ENCODE data around the gene SEC23B. TPM values are rescaled to one million over a fixed set of nuclear protein-coding genes. Genes with fewer than 3 reads are reported as not detected.

The SEC23B gene
- total RNA-seq, 1 experiment from 2014 or later: 66.9 TPM

DNA sequence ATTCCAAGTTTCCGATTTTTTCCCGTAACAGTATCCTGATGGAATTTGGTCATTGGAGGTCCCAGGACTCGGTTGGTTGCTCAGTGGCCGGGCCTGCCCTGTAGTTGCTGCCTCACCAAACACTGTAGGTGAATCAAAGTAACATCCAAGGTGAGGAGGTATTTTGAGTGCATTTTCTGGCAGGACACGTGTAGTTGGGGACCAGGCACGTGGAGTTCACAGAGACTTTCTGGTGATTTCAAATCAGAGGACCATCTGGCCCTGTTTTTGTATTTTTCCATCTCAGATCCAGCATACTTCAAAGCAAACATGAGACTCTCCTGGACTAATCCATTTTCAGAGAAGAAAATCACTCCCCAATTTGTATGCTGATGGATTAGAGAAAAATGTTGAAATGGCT is 70.2 kb downstream of the SEC23B start:
- in situ Hi-C loops (cut with HindIII; ENCODE audit: low sequenced_read_pairs): no loop called here
- DNase-seq (ENCODE audit: low spot score): peak; percentile 19

DNA sequence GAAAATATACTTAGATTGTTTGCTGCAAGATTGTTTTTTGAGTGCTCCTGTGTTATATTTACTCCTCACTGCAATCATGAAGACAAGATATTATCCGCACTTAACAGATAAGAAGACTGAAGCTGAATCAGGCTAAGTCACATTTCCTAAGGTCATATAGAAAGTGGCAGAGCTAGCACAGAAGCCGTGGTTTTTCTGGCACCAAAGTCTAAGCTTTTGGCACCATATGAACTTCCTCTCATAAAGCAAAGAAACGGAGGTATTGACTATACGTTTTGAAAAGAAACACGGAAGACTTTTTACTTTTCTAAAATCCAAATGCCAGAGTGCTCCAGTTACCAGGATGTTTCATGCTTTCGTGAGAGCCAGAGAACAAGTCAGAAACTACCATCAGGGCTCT is 70.8 kb downstream of the SEC23B start:
- in situ Hi-C loops (cut with HindIII; ENCODE audit: low sequenced_read_pairs): no loop called here
- no peak for DNase-seq (ENCODE audit: low spot score)

- in situ Hi-C loops (cut with HindIII; ENCODE audit: low sequenced_read_pairs): no loop called here
- DNase-seq (ENCODE audit: low spot score): no peak
Observed at GRCh38 chr20:18580012-18580411, 72.3 kb downstream of the SEC23B start.

DNA sequence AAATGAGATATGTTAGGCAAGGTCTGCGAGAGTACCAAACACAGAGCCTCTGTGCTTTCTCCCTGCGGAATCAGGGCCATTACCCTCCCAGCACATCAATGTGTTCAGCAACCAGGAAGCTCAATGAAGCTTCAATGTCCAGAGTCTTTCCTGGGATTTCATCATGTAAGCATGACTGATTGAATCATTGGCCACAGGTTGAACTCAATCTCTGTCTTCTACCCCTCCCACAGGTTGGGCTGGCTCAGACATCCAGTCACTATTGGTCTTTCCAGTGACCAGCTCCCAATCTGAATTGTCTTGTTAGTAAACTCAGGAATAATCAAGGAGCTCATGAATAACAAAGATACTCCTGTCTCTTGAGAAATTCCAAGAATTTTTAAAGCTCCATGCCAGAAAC is 77.4 kb downstream of the SEC23B start:
- in situ Hi-C loops (cut with HindIII; ENCODE audit: low sequenced_read_pairs): no loop called here
- DNase-seq (ENCODE audit: low spot score): no peak

- in situ Hi-C loops (cut with HindIII; ENCODE audit: low sequenced_read_pairs): no loop called here
- DNase-seq (ENCODE audit: low spot score): peak; percentile 93
Observed at GRCh38 chr20:18587665-18588573, 80.2 kb downstream of the SEC23B start, which contains the start of gene DTD1. DTD1 (plus strand) TSS chr20:18588054; CDS start chr20:18588073, 19 bp downstream.

GRCh38 chr20:18588574-18588933 is 80.8 kb downstream of the SEC23B start:
- DNase-seq (ENCODE audit: low spot score): no peak
- in situ Hi-C loops (cut with HindIII; ENCODE audit: low sequenced_read_pairs): no loop called here

- in situ Hi-C loops (cut with HindIII; ENCODE audit: low sequenced_read_pairs): no loop called here
- DNase-seq (ENCODE audit: low spot score): no peak
Observed at GRCh38 chr20:18589941-18590674, 82.4 kb downstream of the SEC23B start.

DNA sequence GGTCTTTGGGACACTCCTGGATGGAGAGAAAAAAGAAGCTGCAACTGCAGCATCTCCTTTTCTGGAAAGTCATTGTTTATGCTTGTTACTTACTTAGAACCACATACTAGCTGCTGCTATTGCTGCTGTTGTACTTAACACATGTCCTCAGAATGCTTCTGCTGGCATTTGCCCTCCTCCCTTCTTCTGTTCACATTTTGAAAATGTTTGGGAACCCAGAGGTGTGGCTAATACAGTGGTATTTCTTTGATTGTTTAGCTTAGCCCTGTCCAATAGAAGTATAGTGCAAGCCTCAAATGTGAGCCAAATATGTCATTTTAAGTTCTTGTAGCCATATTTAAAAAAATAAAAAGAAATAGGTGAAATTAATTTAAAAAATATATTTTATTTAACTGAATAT is 88.5 kb downstream of the SEC23B start:
- no peak for DNase-seq (ENCODE audit: low spot score)
- in situ Hi-C loops (cut with HindIII; ENCODE audit: low sequenced_read_pairs): no loop called here

GRCh38 chr20:18609741-18610140 is 102.0 kb downstream of the SEC23B start:
- DNase-seq (ENCODE audit: low spot score): no peak
- in situ Hi-C loops (cut with HindIII; ENCODE audit: low sequenced_read_pairs): no loop called here

Other genes starting within 250 kb of the SEC23B start
- gene ZNF133, start 219.4 kb upstream of the SEC23B start, total RNA-seq (2014; rRNA removed; shearing (Covaris generic)): 23.2 and 32.2 TPM in 2 replicates
- gene DZANK1, start 40.9 kb upstream of the SEC23B start, total RNA-seq (2014; rRNA removed; shearing (Covaris generic)): 2.2 and 3.6 TPM in 2 replicates
- gene POLR3F, start 40.5 kb upstream of the SEC23B start, total RNA-seq (2014; rRNA removed; shearing (Covaris generic)): 14.0 and 14.5 TPM in 2 replicates
- gene RBBP9, start 10.7 kb upstream of the SEC23B start, total RNA-seq (2014; rRNA removed; shearing (Covaris generic)): 22.3 and 35.5 TPM in 2 replicates
- 75.7 and 164 TPM in 2 replicates for gene SMIM26, start 59.5 kb downstream of the SEC23B start, total RNA-seq (2014; rRNA removed; shearing (Covaris generic))
- gene DTD1, start 80.1 kb downstream of the SEC23B start, total RNA-seq (2014; rRNA removed; shearing (Covaris generic)): 110 and 135 TPM in 2 replicates

Measured in G401 (cell line).